Measurements from ENCODE around the gene OPN3.

OPN3 gene

GRCh38 chr1:241646201-241646600, 6.0 kb upstream of the OPN3 start:
- Histone ChIP-seq H3K9me3 (ENCODE audit: insufficient read depth, low read length, severe bottlenecking) (no peaks in the 10 kb centered on the region), H3K9ac (ENCODE audit: low read depth, low read length) (no peak overlapping the region), H3K4me3 (ENCODE audit: low read depth in 1 of 2, low read length in 2 of 2) (no peak overlapping the region), H3K27me3 (ENCODE audit: insufficient read depth, low read length, poor library complexity) (peaks cover 3% of the 10 kb centered on the region), H3K79me2 (ENCODE audit: insufficient read depth, low read length) (no peaks in the 10 kb centered on the region), H4K20me1 (ENCODE audit: insufficient read depth, low read length) (no peaks in the 10 kb centered on the region), H3K4me2 (ENCODE audit: insufficient read depth, low read length) (no peak overlapping the region), H2AFZ (ENCODE audit: low read depth, low read length) (no peak overlapping the region), H3K4me1 (ENCODE audit: insufficient read depth, low read length) (no peaks in the 10 kb centered on the region), H3K27ac (ENCODE audit: low read length) (no peak overlapping the region), H3K36me3 (ENCODE audit: insufficient read depth, low read length) (no peaks in the 10 kb centered on the region)
- no peak for TF ChIP-seq EZH2 (IDR thresholded peaks at IDR 0.05; ENCODE audit: borderline replicate concordance, low read depth, low read length, severe bottlenecking)
- TF ChIP-seq CTCF (IDR thresholded peaks at IDR 0.05; ENCODE audit: borderline replicate concordance, extremely low read depth, low read length, poor library complexity, severe bottlenecking): no peak
- no peak for DNase-seq
- ATAC-seq (ENCODE audit: insufficient read depth, low read depth): no peak

GRCh38 chr1:241645199-241645598, 5.0 kb upstream of the OPN3 start:
- H3K4me3 ChIP-seq (ENCODE audit: low read depth in 1 of 2, low read length in 2 of 2): no peak overlapping the region
- TF ChIP-seq EZH2 (IDR thresholded peaks at IDR 0.05; ENCODE audit: borderline replicate concordance, low read depth, low read length, severe bottlenecking): no peak
- no peak for TF ChIP-seq CTCF (IDR thresholded peaks at IDR 0.05; ENCODE audit: borderline replicate concordance, extremely low read depth, low read length, poor library complexity, severe bottlenecking)
- peaks cover 7% of the 10 kb centered on the region for H3K4me1 ChIP-seq (ENCODE audit: insufficient read depth, low read length)
- no peaks in the 10 kb centered on the region for H3K9me3 ChIP-seq (ENCODE audit: insufficient read depth, low read length, severe bottlenecking)
- ATAC-seq (ENCODE audit: insufficient read depth, low read depth) (no peak), DNase-seq (no peak)
- H3K9ac ChIP-seq (ENCODE audit: low read depth, low read length): no peak overlapping the region
- H3K79me2 ChIP-seq (ENCODE audit: insufficient read depth, low read length): no peaks in the 10 kb centered on the region
- no peak overlapping the region for H2AFZ ChIP-seq (ENCODE audit: low read depth, low read length)
- no peak overlapping the region for H3K27ac ChIP-seq (ENCODE audit: low read length)
- no peaks in the 10 kb centered on the region for H4K20me1 ChIP-seq (ENCODE audit: insufficient read depth, low read length)
- H3K36me3 ChIP-seq (ENCODE audit: insufficient read depth, low read length): no peaks in the 10 kb centered on the region
- H3K27me3 ChIP-seq (ENCODE audit: insufficient read depth, low read length, poor library complexity): no peaks in the 10 kb centered on the region
- no peak overlapping the region for H3K4me2 ChIP-seq (ENCODE audit: insufficient read depth, low read length)

- H3K27me3 ChIP-seq (ENCODE audit: insufficient read depth, low read length, poor library complexity): no peaks in the 10 kb centered on the region
- peaks cover 7% of the 10 kb centered on the region for H3K79me2 ChIP-seq (ENCODE audit: insufficient read depth, low read length)
- H3K4me2 ChIP-seq (ENCODE audit: insufficient read depth, low read length): no peak overlapping the region
- no peaks in the 10 kb centered on the region for H4K20me1 ChIP-seq (ENCODE audit: insufficient read depth, low read length)
- H3K9ac ChIP-seq (ENCODE audit: low read depth, low read length): no peak overlapping the region
- DNase-seq: no peak
- H3K27ac ChIP-seq (ENCODE audit: low read length): no peak overlapping the region
- no peaks in the 10 kb centered on the region for H3K9me3 ChIP-seq (ENCODE audit: insufficient read depth, low read length, severe bottlenecking)
- no peak for ATAC-seq (ENCODE audit: insufficient read depth, low read depth)
- no peak overlapping the region for H2AFZ ChIP-seq (ENCODE audit: low read depth, low read length)
- no peaks in the 10 kb centered on the region; the same call in 1 of the 2 replicates for H3K36me3 ChIP-seq (ENCODE audit: insufficient read depth, low read length)
- TF ChIP-seq CTCF (IDR thresholded peaks at IDR 0.05; ENCODE audit: borderline replicate concordance, extremely low read depth, low read length, poor library complexity, severe bottlenecking) (no peak), EZH2 (IDR thresholded peaks at IDR 0.05; ENCODE audit: borderline replicate concordance, low read depth, low read length, severe bottlenecking) (no peak)
- no peak overlapping the region for H3K4me3 ChIP-seq (ENCODE audit: low read depth in 1 of 2, low read length in 2 of 2)
- H3K4me1 ChIP-seq (ENCODE audit: insufficient read depth, low read length): peaks cover 7% of the 10 kb centered on the region
These were observed 4.1 kb upstream of the OPN3 start for GRCh38 chr1:241644259-241644658.

GRCh38 chr1:241642593-241642944, 2.4 kb upstream of the OPN3 start:
- Histone ChIP-seq H4K20me1 (ENCODE audit: insufficient read depth, low read length) (no peaks in the 10 kb centered on the region), H3K4me3 (ENCODE audit: low read depth in 1 of 2, low read length in 2 of 2) (no peak overlapping the region), H2AFZ (ENCODE audit: low read depth, low read length) (no peak overlapping the region), H3K36me3 (ENCODE audit: insufficient read depth, low read length) (no peaks in the 10 kb centered on the region; the same call in 1 of the 2 replicates), H3K9ac (ENCODE audit: low read depth, low read length) (no peak overlapping the region), H3K27ac (ENCODE audit: low read length) (no peak overlapping the region), H3K9me3 (ENCODE audit: insufficient read depth, low read length, severe bottlenecking) (no peaks in the 10 kb centered on the region), H3K79me2 (ENCODE audit: insufficient read depth, low read length) (peaks cover 24% of the 10 kb centered on the region), H3K4me1 (ENCODE audit: insufficient read depth, low read length) (peaks cover 22% of the 10 kb centered on the region), H3K4me2 (ENCODE audit: insufficient read depth, low read length) (no peak overlapping the region), H3K27me3 (ENCODE audit: insufficient read depth, low read length, poor library complexity) (no peaks in the 10 kb centered on the region)
- DNase-seq (no peak), ATAC-seq (ENCODE audit: insufficient read depth, low read depth) (no peak)
- TF ChIP-seq EZH2 (IDR thresholded peaks at IDR 0.05; ENCODE audit: borderline replicate concordance, low read depth, low read length, severe bottlenecking) (no peak), CTCF (IDR thresholded peaks at IDR 0.05; ENCODE audit: borderline replicate concordance, extremely low read depth, low read length, poor library complexity, severe bottlenecking) (no peak)
